ENCODE data around the gene SHROOM3. TPM values are rescaled to one million over a fixed set of nuclear protein-coding genes. Genes with fewer than 3 reads are reported as not detected.

The SHROOM3 gene
- 100 to 1,000 TPM in 2 of 4 donors, 10 to 100 TPM in 2; 44.4 to 101 (median 88.5) TPM for total RNA-seq

DNA sequence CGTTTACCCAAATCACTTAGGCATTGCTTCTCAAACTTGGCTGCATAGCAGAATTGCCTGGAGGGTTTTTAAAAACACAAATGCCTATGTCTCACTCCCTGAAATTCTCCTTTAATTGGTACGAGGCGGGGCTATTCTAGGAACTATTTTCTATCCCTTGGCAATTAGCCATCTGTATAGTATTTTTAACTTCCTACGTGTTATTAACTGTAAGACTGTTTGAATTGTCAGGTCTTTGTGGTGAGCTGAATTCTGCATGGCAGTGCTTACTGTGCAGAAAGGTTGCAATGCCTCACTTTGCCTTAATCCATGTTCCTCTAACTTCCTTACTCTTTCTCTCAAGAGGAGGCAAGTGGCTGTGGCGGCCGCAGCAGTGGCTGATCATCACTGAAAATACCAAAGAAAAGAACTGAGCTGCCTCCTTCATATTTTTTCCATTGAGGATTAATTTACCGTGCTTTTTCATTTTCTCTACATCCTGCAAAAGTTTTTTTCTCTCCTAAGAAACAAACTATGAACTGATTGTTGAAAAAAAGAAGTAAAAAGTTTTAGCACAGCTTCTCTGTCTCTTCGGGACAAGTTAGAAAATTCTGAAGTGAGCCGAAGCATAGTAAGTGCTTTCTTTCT lies at the start of gene SHROOM3:
Gene SHROOM3 (plus strand): TSS at position 329 of the 627 bp plus-strand sequence. CDS start 824 bp downstream, outside the sequence.
- peaks cover 0 to 18% (median 11%) of the 10 kb centered on the region in 4 donors for H3K4me1 ChIP-seq
- H3K9me3 ChIP-seq: no peaks in the 10 kb centered on the region
- 21% methylated on average over 9 of the region's 9 CpGs for WGBS
- peak within 1 kb of the TSS; percentile 36 to 53 (median 48) for H3K4me3 ChIP-seq
- DNase-seq (ENCODE audit: extremely low spot score): no peak
- no peaks in the 10 kb centered on the region for H3K36me3 ChIP-seq
- intact Hi-C loops (cut with DNase I): loop anchor here (10.0 kb wide), 2 partner anchors 180 to 320 kb away; no protein-coding TSS in a partner anchor
- no peaks in the 10 kb centered on the region for H3K27me3 ChIP-seq
- TF ChIP-seq, protein P1, sequence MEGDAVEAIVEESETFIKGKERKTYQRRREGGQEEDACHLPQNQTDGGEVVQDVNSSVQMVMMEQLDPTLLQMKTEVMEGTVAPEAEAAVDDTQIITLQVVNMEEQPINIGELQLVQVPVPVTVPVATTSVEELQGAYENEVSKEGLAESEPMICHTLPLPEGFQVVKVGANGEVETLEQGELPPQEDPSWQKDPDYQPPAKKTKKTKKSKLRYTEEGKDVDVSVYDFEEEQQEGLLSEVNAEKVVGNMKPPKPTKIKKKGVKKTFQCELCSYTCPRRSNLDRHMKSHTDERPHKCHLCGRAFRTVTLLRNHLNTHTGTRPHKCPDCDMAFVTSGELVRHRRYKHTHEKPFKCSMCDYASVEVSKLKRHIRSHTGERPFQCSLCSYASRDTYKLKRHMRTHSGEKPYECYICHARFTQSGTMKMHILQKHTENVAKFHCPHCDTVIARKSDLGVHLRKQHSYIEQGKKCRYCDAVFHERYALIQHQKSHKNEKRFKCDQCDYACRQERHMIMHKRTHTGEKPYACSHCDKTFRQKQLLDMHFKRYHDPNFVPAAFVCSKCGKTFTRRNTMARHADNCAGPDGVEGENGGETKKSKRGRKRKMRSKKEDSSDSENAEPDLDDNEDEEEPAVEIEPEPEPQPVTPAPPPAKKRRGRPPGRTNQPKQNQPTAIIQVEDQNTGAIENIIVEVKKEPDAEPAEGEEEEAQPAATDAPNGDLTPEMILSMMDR (IDR thresholded peaks at IDR 0.05): no peak
- no peak for TF ChIP-seq POLR2A (IDR thresholded peaks at IDR 0.05; ENCODE audit: low read depth)
- no peak for TF ChIP-seq EP300 (IDR thresholded peaks at IDR 0.05)
- no peak for TF ChIP-seq POLR2AphosphoS5 (IDR thresholded peaks at IDR 0.05)
- peak within 1 kb of the TSS; percentile 69 to 74 (median 70) for H3K27ac ChIP-seq (replicated peaks in 1 of 4)

DNA sequence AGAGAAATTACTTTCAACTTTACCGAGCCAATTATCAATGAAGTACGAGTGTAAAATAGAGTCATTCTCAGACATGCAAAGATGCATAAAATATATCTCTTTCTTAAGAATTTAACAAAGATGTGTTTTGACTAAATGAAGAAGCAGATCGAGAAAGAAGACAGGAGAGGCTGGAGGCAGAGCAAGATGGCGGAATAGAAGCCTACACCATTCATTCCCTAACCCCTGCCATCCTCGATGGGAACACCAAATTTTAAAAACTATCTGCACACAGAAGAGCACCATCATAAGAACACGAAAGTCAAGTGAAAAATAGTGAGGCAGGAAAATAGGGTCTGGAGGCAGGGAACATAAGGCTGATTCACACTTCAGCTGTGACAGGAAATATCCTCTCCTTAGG lies 49.1 kb upstream of the SHROOM3 start:
- no peak for DNase-seq (ENCODE audit: extremely low spot score)
- intact Hi-C loops (cut with DNase I): no loop called here
- TF ChIP-seq, protein P1 (IDR thresholded peaks at IDR 0.05): no peak
- TF ChIP-seq POLR2A (IDR thresholded peaks at IDR 0.05; ENCODE audit: low read depth): no peak
- TF ChIP-seq POLR2AphosphoS5 (IDR thresholded peaks at IDR 0.05): no peak
- no peak for TF ChIP-seq EP300 (IDR thresholded peaks at IDR 0.05)
- no peaks in the 10 kb centered on the region for H3K9me3 ChIP-seq
- no peak overlapping the region for H3K4me3 ChIP-seq
- H3K36me3 ChIP-seq: no peaks in the 10 kb centered on the region
- no peaks in the 10 kb centered on the region for H3K27me3 ChIP-seq
- no peak overlapping the region for H3K27ac ChIP-seq (replicated peaks in 1 of 4)
- no peaks in the 10 kb centered on the region for H3K4me1 ChIP-seq
- WGBS: 91% methylated on average over 6 of the region's 6 CpGs

DNA sequence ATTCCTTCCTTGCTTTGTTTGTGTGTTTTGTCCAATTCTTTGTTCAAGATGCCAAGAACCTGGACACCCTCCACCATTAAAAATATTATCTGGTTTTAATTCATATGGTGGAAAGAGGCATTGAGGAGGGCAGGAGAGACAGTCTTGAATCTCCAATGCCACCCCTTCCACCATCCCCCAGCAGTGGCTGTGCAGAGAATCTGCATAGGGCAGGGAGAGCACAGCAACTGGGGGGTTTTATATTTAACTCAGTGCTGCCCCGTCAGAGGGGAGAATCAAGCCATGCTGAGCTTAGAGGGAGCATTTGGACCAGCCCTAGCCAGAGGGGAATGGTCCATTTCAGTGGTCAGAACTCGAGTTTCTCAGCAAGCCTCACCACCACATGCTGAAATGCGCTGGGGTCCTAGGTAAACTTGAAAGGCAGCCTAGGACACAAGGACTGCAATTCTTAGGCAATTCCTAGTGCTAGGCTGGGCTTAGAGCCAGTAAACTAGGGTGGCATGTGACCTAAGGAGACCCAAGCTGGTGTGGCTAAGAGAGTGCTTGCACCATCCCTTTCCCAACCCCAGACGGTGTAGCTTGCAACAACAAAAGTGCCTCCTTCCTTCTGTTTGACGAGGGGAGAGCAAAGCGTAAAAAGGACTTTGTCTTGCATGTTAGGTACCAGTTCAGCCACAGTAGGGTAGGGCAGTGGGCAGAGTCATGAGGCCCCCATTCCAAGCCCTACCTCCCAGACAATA lies 48.3 kb upstream of the SHROOM3 start:
- Histone ChIP-seq H3K27me3 (no peaks in the 10 kb centered on the region), H3K36me3 (no peaks in the 10 kb centered on the region), H3K4me3 (no peak overlapping the region), H3K4me1 (no peaks in the 10 kb centered on the region), H3K27ac (replicated peaks in 1 of 4) (no peak overlapping the region), H3K9me3 (no peaks in the 10 kb centered on the region)
- TF ChIP-seq POLR2A (IDR thresholded peaks at IDR 0.05; ENCODE audit: low read depth) (no peak), EP300 (IDR thresholded peaks at IDR 0.05) (no peak), POLR2AphosphoS5 (IDR thresholded peaks at IDR 0.05) (no peak)
- TF ChIP-seq, protein P1 (IDR thresholded peaks at IDR 0.05): no peak
- WGBS: 90% methylated on average over 6 of the region's 6 CpGs
- no peak for DNase-seq (ENCODE audit: extremely low spot score)
- intact Hi-C loops (cut with DNase I): no loop called here

DNA sequence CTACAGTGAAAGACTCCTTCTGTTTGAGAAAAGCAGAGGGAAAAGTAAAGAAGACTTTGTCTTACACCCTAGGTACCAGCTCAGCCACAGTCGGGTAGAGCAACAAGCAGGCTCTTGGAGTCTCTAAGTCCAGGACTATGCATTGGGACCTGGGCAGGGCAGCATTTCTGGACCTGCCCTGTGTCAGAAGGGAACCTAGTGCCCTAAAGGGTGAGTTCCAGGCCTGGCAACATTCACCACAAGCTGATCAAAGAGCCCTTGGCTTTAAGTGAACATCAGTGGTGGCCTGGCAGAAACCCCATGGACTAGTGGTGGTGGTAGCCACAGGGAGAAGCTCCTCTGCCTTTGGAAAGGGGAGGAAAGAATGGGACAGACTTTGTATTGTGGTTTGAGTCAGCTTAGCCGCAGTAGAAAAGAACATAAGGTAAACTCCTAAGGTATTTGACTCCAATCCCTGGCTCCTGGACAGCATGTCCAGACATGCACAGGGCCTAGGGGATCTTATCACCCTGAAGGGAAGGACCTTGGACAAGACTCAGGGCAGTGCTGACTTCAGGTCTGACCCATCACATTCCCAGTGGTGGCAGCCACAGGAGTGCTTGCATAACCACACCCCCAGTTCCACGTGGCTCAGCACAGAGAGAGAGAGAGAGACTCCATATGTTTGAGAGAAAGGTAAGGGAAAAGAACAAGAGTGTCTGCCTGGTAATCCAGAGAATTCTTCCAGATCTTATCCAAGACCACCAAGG lies 46.7 kb upstream of the SHROOM3 start:
- 81% methylated on average over 3 of the region's 3 CpGs for WGBS

More for the DNA sequence above, 46.7 kb upstream of the SHROOM3 start:
- H3K4me3 ChIP-seq: no peak overlapping the region
- intact Hi-C loops (cut with DNase I): no loop called here
- H3K36me3 ChIP-seq: no peaks in the 10 kb centered on the region
- DNase-seq (ENCODE audit: extremely low spot score): no peak
- TF ChIP-seq EP300 (IDR thresholded peaks at IDR 0.05): no peak
- TF ChIP-seq POLR2AphosphoS5 (IDR thresholded peaks at IDR 0.05): no peak
- no peak for TF ChIP-seq POLR2A (IDR thresholded peaks at IDR 0.05; ENCODE audit: low read depth)
- TF ChIP-seq, protein P1 (IDR thresholded peaks at IDR 0.05): no peak
- no peaks in the 10 kb centered on the region for H3K4me1 ChIP-seq
- no peak overlapping the region for H3K27ac ChIP-seq (replicated peaks in 1 of 4)
- H3K9me3 ChIP-seq: peaks cover 0 to 4% (median 0%) of the 10 kb centered on the region in 4 donors
- H3K27me3 ChIP-seq: no peaks in the 10 kb centered on the region

Measured in esophagus muscularis mucosa (tissue), 4 donors.